ENCODE results near the gene CYP2W1. TPM values are rescaled to one million over a fixed set of nuclear protein-coding genes. Genes with fewer than 3 reads are reported as not detected.

Gene CYP2W1
- total RNA-seq, 1 experiment from 2014 or later, result not detected

DNA sequence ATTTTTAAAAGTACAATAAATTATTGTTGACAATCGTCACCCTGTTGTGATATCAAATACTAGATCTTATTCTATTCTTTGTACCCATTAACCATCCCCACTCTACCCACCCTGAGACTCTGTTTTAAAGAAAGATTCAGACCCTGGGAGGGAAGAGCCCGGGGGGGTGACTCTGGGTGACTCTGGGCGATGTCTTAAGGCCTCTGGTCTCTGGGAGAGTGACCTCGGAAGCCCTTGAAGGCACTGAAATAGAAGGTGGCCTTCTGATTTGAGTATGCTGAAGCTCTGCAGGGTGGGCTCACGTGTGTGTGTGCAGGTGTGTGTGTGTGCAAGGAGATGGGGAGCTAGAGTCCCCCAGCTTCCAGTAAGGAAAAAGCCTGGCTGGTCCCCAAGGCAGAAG lies 38.2 kb upstream of the CYP2W1 start:
- no peak overlapping the region for H3K27ac Mint-ChIP-seq
- ChIA-PET POLR2A (interaction anchor here (0.7 to 1.8 kb wide), 4 partner anchors 30 to 180 kb away, joined by 3 to 4 read pairs (median 3); no protein-coding TSS in a partner anchor), CTCF (no interaction called here)
- H3K9me3 Mint-ChIP-seq, result peaks cover 4% of the 10 kb centered on the region; the same call in 1 of the 2 replicates
- peaks cover 13% of the 10 kb centered on the region for H3K4me1 Mint-ChIP-seq
- H3K36me3 Mint-ChIP-seq, result no peaks in the 10 kb centered on the region
- ATAC-seq (no peak), DNase-seq (ENCODE audit: low spot score) (no peak)
- H3K27me3 Mint-ChIP-seq (ENCODE audit: low read depth), result peaks cover 28% of the 10 kb centered on the region
- H3K4me3 Mint-ChIP-seq, result no peak overlapping the region
- TF ChIP-seq, protein P1, sequence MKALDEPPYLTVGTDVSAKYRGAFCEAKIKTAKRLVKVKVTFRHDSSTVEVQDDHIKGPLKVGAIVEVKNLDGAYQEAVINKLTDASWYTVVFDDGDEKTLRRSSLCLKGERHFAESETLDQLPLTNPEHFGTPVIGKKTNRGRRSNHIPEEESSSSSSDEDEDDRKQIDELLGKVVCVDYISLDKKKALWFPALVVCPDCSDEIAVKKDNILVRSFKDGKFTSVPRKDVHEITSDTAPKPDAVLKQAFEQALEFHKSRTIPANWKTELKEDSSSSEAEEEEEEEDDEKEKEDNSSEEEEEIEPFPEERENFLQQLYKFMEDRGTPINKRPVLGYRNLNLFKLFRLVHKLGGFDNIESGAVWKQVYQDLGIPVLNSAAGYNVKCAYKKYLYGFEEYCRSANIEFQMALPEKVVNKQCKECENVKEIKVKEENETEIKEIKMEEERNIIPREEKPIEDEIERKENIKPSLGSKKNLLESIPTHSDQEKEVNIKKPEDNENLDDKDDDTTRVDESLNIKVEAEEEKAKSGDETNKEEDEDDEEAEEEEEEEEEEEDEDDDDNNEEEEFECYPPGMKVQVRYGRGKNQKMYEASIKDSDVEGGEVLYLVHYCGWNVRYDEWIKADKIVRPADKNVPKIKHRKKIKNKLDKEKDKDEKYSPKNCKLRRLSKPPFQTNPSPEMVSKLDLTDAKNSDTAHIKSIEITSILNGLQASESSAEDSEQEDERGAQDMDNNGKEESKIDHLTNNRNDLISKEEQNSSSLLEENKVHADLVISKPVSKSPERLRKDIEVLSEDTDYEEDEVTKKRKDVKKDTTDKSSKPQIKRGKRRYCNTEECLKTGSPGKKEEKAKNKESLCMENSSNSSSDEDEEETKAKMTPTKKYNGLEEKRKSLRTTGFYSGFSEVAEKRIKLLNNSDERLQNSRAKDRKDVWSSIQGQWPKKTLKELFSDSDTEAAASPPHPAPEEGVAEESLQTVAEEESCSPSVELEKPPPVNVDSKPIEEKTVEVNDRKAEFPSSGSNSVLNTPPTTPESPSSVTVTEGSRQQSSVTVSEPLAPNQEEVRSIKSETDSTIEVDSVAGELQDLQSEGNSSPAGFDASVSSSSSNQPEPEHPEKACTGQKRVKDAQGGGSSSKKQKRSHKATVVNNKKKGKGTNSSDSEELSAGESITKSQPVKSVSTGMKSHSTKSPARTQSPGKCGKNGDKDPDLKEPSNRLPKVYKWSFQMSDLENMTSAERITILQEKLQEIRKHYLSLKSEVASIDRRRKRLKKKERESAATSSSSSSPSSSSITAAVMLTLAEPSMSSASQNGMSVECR (CRISPR knock-in tag; IDR thresholded peaks at IDR 0.05; ENCODE audit: borderline replicate concordance), result no peak
- no peak for TF ChIP-seq TEAD4 (CRISPR knock-in tag; IDR thresholded peaks at IDR 0.05)
- no peak for TF ChIP-seq NFYB (CRISPR knock-in tag; conservative IDR thresholded peaks at IDR 0.05; ENCODE audit: low read depth)
- TF ChIP-seq, protein P2, sequence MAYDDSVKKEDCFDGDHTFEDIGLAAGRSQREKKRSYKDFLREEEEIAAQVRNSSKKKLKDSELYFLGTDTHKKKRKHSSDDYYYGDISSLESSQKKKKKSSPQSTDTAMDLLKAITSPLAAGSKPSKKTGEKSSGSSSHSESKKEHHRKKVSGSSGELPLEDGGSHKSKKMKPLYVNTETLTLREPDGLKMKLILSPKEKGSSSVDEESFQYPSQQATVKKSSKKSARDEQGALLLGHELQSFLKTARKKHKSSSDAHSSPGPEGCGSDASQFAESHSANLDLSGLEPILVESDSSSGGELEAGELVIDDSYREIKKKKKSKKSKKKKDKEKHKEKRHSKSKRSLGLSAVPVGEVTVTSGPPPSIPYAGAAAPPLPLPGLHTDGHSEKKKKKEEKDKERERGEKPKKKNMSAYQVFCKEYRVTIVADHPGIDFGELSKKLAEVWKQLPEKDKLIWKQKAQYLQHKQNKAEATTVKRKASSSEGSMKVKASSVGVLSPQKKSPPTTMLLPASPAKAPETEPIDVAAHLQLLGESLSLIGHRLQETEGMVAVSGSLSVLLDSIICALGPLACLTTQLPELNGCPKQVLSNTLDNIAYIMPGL (CRISPR knock-in tag; IDR thresholded peaks at IDR 0.05), result no peak
- no peak for TF ChIP-seq TCF7 (CRISPR knock-in tag; IDR thresholded peaks at IDR 0.05; ENCODE audit: low read depth)
- TF ChIP-seq NR1H2 (CRISPR knock-in tag; IDR thresholded peaks at IDR 0.05), result no peak
- TF ChIP-seq, protein P3, sequence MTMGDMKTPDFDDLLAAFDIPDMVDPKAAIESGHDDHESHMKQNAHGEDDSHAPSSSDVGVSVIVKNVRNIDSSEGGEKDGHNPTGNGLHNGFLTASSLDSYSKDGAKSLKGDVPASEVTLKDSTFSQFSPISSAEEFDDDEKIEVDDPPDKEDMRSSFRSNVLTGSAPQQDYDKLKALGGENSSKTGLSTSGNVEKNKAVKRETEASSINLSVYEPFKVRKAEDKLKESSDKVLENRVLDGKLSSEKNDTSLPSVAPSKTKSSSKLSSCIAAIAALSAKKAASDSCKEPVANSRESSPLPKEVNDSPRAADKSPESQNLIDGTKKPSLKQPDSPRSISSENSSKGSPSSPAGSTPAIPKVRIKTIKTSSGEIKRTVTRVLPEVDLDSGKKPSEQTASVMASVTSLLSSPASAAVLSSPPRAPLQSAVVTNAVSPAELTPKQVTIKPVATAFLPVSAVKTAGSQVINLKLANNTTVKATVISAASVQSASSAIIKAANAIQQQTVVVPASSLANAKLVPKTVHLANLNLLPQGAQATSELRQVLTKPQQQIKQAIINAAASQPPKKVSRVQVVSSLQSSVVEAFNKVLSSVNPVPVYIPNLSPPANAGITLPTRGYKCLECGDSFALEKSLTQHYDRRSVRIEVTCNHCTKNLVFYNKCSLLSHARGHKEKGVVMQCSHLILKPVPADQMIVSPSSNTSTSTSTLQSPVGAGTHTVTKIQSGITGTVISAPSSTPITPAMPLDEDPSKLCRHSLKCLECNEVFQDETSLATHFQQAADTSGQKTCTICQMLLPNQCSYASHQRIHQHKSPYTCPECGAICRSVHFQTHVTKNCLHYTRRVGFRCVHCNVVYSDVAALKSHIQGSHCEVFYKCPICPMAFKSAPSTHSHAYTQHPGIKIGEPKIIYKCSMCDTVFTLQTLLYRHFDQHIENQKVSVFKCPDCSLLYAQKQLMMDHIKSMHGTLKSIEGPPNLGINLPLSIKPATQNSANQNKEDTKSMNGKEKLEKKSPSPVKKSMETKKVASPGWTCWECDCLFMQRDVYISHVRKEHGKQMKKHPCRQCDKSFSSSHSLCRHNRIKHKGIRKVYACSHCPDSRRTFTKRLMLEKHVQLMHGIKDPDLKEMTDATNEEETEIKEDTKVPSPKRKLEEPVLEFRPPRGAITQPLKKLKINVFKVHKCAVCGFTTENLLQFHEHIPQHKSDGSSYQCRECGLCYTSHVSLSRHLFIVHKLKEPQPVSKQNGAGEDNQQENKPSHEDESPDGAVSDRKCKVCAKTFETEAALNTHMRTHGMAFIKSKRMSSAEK (CRISPR knock-in tag; IDR thresholded peaks at IDR 0.05; ENCODE audit: borderline replicate concordance), result no peak
- TF ChIP-seq, protein P4, sequence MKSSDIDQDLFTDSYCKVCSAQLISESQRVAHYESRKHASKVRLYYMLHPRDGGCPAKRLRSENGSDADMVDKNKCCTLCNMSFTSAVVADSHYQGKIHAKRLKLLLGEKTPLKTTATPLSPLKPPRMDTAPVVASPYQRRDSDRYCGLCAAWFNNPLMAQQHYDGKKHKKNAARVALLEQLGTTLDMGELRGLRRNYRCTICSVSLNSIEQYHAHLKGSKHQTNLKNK (CRISPR knock-in tag; IDR thresholded peaks at IDR 0.05), result no peak
- TF ChIP-seq FOXK1 (CRISPR knock-in tag; IDR thresholded peaks at IDR 0.05), result no peak
- TF ChIP-seq ATF1 (CRISPR knock-in tag; IDR thresholded peaks at IDR 0.05), result no peak
- no peak for TF ChIP-seq KAT7 (CRISPR knock-in tag; IDR thresholded peaks at IDR 0.05; ENCODE audit: borderline replicate concordance)
- no peak for TF ChIP-seq SOX15 (CRISPR knock-in tag; IDR thresholded peaks at IDR 0.05)

DNA sequence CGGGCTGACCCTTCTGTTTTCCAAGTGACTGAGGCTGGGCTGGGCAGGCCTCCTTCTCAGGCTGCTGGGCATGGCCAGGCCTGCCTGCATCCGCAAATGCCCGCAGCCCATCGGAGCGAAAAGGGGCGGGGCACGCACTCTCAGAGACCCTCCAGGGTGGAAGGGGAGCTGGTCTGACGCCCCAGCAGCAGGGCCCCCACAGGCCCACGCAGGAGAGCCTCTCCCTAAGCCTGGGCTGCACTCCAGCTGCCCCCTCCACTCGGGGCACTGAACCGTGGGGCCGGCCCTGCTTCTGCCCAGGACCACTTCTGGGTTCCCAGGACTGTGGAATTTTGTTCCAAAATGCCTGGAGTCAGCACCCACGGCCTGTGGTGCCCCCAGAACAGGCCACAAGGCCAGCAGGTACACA lies 37.8 kb upstream of the CYP2W1 start:
- H3K27me3 Mint-ChIP-seq (ENCODE audit: low read depth), result peaks cover 27% of the 10 kb centered on the region
- DNase-seq (ENCODE audit: low spot score) (no peak), ATAC-seq (no peak)
- POLR2A ChIA-PET, result interaction anchor here (1.1 to 1.8 kb wide), 3 partner anchors 30 to 48 kb away, joined by 3 to 4 read pairs (median 3); no protein-coding TSS in a partner anchor
- no peak overlapping the region for H3K4me3 Mint-ChIP-seq
- peaks cover 13% of the 10 kb centered on the region for H3K4me1 Mint-ChIP-seq
- no peak overlapping the region for H3K27ac Mint-ChIP-seq
- no peaks in the 10 kb centered on the region for H3K36me3 Mint-ChIP-seq
- peaks cover 4% of the 10 kb centered on the region; the same call in 1 of the 2 replicates for H3K9me3 Mint-ChIP-seq
- CTCF ChIA-PET, result interaction anchor here (0.9 kb wide), 2 partner anchors 33 to 36 kb away, joined by 3 to 5 read pairs; no protein-coding TSS in a partner anchor
- TF ChIP-seq STAT6 (CRISPR knock-in tag; conservative IDR thresholded peaks at IDR 0.05; ENCODE audit: low read depth) (no peak), ZNF317 (CRISPR knock-in tag; IDR thresholded peaks at IDR 0.05; ENCODE audit: borderline replicate concordance, low read depth) (no peak)
- TF ChIP-seq, protein P3 (CRISPR knock-in tag; IDR thresholded peaks at IDR 0.05; ENCODE audit: borderline replicate concordance), result no peak
